Measurements from ENCODE around the gene ZBED4.
"Not testable (repeated sequence)": the region's sequence is repeated elsewhere in the genome, so short reads cannot be mapped to it uniquely, and the experiment has no call there.

Gene ZBED4

GRCh38 chr22:49852898-49853894 is at the start of gene ZBED4:
TSS of gene ZBED4 (plus strand) at chr22:49853844. CDS start at chr22:49883663, 29,819 bp downstream.
- peak; percentile 96 to 97 for DNase-seq (ENCODE audit: low read depth in 2 of 2, low spot score in 1 of 2)

GRCh38 chr22:49807129-49807528 is 46.5 kb upstream of the ZBED4 start:
- DNase-seq (ENCODE audit: low read depth in 2 of 2, low spot score in 1 of 2): no peak

GRCh38 chr22:49807780-49808708 is 45.6 kb upstream of the ZBED4 start:
- DNase-seq (ENCODE audit: low read depth in 2 of 2, low spot score in 1 of 2): no peak

- no peak for DNase-seq (ENCODE audit: low read depth in 2 of 2, low spot score in 1 of 2)
These were observed 43.2 kb upstream of the ZBED4 start for GRCh38 chr22:49810363-49811019.

DNA sequence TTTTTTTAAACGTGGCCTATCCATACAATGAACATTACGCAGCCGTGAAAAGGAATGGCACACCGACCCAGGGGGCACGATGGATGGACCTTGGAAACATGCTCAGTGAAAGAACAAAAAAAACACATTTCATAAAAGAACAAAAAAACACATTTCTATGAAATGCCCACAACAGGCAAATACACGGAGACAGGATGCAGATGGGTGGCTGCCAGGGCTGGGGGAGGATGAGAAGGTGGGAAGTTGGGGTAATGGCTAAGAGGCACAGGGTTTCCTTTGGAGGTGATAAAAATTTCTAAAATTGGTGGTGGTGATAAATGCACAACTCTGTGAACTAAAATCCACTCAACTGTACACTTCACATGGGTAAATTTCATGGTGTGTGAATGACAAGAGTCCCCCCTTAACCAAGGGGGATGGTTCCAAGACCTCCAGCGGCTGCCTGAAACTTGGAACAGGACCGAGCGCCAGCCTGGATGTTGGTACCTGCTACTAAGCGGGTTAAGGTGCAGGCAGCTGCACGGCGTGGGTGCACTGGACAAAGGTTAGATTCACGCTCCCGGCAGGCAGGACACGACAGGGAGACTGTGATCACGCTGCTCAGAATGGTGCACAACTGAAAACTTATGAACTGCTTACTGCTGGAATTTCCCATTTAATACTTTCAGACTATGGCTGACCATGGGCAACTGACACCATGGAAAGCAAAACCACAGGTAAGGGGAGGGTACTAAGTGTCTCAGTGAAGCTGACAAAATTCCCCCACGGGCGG is 42.4 kb upstream of the ZBED4 start:
- DNase-seq (ENCODE audit: low read depth in 2 of 2, low spot score in 1 of 2): no peak

GRCh38 chr22:49812838-49813237 is 40.8 kb upstream of the ZBED4 start:
- DNase-seq (ENCODE audit: low read depth in 2 of 2, low spot score in 1 of 2): no peak

DNA sequence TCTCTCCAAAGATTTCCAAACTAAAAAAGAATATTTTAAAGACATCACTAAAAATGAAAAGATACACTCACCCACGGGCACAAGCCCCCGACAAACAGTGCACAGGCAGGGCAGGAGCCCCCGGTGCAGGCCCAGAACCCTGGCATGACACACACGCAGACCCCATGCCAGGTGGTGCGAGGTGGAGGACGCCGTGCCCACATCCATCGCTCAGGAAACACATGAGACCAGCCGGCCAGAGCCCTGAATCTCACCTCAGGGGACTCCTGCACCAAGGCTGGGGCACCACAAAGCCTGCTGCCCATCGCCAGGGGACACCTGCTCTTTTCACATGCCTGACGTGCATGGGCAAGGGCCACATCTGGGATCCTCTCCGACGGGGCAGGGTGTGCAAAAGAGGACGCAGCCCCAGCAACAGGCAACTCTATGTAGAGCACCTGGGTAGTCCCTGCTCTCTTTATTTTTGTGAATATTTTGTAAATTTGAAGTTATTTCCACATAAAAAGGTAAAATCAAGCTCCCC is 39.4 kb upstream of the ZBED4 start:
- DNase-seq (ENCODE audit: low read depth in 2 of 2, low spot score in 1 of 2): no peak

GRCh38 chr22:49814856-49815255 is 38.8 kb upstream of the ZBED4 start:
- no peak for DNase-seq (ENCODE audit: low read depth in 2 of 2, low spot score in 1 of 2)

- no peak for DNase-seq (ENCODE audit: low read depth in 2 of 2, low spot score in 1 of 2)
These were observed 38.0 kb upstream of the ZBED4 start for GRCh38 chr22:49815641-49816091.

DNA sequence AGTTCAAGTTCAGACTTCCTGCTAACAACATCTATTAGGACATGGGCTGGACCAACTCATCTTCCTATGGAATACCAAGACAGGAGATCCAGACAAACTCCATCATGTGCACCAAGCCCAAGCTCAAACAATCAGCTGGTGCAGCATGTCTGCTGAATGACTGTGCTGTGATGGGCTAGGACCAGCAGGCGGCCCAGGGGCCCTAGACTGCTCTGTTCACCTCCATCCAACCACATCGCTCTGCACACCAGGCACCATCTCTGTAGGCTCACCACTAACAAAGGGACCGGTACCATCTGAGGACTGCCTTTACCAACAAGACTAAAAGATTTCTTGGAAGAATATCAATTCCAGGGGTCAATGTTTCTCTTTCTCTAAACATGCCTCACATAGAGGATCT is 36.3 kb upstream of the ZBED4 start:
- no peak for DNase-seq (ENCODE audit: low read depth in 2 of 2, low spot score in 1 of 2)

DNA sequence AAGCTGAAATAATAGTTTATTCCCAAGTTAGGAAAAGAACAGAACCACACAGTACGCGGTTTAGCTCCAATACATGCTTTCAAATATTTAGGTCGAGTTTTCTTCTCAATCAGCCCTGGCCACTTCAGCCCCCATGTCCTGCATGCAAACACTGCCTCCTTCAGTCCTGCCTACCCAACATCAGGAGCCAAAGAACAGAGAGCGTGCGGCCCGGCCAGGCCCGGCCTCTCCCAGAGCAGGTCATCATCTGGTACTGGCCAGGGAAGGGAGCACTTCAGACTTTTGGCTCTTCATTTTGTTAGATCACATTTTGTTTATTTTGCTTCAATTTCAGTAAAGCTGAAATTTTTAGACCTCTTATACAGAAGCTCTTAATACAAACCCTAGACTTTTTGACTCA is 32.7 kb upstream of the ZBED4 start:
- no peak for DNase-seq (ENCODE audit: low read depth in 2 of 2, low spot score in 1 of 2)

DNA sequence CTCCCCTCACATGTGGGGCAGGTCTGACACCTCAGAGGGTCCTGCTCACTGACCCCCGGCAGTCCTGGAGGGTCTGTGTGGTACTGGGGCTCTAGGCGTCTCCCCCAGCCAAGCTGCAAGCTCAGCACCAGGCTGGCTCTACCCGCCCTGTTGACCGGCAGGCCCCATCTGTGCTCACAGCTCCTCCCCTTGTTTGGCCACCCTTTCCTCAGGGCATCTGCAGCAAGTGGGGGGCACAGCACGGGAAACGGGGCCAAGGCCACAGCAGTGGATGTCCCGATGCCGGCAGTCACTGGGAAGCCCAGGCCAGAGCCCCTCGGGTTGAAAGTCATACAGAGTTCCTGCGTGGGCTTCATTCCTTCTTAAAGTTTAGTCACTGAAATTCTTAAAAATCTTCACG is 31.9 kb upstream of the ZBED4 start:
- not testable (repeated sequence) for DNase-seq (ENCODE audit: low read depth in 2 of 2, low spot score in 1 of 2)

GRCh38 chr22:49823289-49824045 is 30.2 kb upstream of the ZBED4 start:
- DNase-seq (ENCODE audit: low read depth in 2 of 2, low spot score in 1 of 2): no peak

DNA sequence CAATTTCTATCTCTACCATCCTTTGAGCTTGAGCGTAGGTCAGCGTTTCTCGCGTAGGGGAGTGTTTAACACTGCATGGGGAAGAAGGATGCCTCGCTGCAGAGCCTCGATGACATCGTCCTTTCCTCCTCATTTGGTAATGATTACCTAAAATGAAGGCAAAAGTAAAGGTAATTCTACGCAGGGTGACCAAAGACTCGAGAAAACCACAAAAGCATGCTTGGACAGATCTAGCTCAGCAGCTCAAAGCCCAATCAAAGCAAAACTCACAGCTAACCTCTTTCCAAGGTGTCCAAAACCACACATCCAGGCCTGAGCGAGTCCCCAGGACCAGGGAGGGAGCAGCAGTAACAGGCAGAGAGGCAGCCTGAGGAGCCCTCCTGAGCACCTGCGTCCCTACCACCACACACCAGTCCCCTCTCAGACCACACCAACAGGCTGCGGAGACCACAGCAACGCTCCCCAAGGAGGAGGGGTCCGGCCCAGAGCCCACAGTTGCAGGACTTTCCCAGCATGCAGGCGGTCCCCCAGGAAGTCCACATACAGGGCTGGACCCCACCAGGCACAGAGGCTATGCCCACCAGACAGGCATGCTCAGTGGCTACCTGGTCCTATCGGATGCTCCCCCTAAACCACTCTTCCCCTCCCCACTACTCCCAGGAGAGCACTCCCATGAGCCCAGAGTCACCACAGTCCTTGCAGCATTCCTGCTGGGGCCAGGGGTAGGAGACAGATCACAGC is 29.3 kb upstream of the ZBED4 start:
- no peak for DNase-seq (ENCODE audit: low read depth in 2 of 2, low spot score in 1 of 2)

DNA sequence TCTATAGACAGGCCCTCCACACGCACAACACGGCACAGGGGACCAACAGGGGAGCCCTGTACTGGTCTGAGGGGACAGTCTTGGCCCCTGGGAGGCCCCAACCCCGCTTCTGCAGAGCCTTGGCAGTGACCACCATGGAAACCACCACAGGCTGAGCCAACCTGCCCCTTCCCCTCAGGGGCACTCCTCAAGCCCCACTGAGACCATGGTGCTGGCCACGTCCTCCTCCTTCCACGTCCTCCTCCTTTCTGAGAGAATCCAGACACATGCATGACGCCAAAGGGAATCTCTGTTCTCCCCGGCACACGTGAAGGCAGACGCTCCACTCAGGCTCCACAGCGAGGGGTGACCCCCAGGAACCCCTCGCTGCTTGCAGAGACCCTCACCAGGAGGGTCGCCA is 28.7 kb upstream of the ZBED4 start:
- DNase-seq (ENCODE audit: low read depth in 2 of 2, low spot score in 1 of 2): no peak

DNA sequence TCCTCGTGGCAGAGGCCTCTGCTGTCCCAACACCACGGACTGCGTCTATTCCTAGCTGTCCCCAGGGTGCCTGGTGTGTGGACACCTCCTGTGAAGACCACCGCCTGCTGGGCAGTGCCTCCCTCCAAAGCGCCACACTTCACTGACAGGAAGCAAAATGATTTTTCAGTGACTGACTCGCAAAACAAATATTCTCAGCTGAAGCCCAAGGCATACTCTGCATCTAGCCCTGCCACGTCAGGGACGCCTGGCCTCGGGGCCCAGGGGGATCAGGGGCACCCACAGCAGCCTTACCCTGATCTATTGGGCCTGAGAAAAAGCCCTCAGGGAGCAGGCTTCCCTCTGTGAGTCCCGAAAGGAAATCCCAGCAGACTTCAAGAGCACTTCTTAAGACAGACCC is 28.2 kb upstream of the ZBED4 start:
- DNase-seq (ENCODE audit: low read depth in 2 of 2, low spot score in 1 of 2): no peak

- DNase-seq (ENCODE audit: low read depth in 2 of 2, low spot score in 1 of 2): peak; percentile 36 to 54
These were observed 27.6 kb upstream of the ZBED4 start for GRCh38 chr22:49825944-49826602.

DNA sequence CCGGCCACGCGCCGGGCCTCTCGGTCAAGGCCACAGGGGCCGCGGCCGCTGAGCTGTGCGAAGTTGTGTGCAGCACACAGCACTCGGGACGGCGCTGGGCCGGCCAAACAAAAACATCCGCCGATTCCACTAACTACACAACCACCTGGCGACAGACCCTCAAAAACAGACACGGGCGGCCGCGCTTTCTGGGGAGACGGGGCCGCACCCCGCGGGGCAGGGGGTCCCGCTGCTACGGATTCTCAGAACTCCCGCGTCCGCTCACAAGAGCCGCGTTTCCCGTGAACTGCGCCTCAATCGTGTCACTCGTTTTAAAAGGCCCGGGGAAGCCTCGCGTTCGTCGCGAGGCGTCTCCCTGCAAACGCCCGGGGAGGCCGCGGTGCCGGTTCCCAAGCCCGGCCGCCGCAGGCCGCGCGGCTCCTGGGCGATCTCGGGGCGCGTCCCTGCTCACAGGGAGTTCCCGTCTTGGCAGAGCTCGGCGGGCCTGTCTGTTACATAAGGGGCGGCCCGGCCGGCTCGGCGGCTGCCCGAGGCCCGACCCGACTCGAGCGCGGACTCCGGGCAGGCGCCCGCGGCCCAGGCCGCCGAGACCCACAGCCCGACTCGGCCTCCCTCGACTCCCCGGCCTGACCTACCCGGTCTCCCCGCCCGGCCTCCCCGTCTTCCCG is 26.9 kb upstream of the ZBED4 start:
- no peak for DNase-seq (ENCODE audit: low read depth in 2 of 2, low spot score in 1 of 2)

All from stimulated activated CD8-positive, alpha-beta memory T cell treated with anti-CD3 and anti-CD28 coated beads, Interleukin-4, amount 100 ng/mL, for 1 hour (primary cell).